ENCODE data around the gene XIAP. TPM values are rescaled to one million over a fixed set of nuclear protein-coding genes. Genes with fewer than 3 reads are reported as not detected.
A peak's percentile ranks its signal among the peaks of the same experiment; 100 is the strongest.

The XIAP gene
- total and polyA plus RNA-seq, 2 experiments from 2014 or later, result 12.8 to 25.5 TPM

GRCh38 chrX:123960956-123961267 lies 101.1 kb downstream of the XIAP start (continued):
- TF ChIP-seq ETS1 (IDR thresholded peaks at IDR 0.05) (no peak), ZNF462 (CRISPR knock-in tag; IDR thresholded peaks at IDR 0.05) (no peak), POLR2AphosphoS5 (IDR thresholded peaks at IDR 0.05; ENCODE audit: low read depth) (no peak; the same call in 1 of the 2 replicates), NANOG (IDR thresholded peaks at IDR 0.05; ENCODE audit: borderline replicate concordance) (no peak)

- Histone ChIP-seq H3K36me3 (ENCODE audit: insufficient read depth) (no peaks in the 10 kb centered on the region), H2AFZ (no peak within 1 kb of the TSS), H3K4me3 (peak within 1 kb of the TSS; percentile 80), H3K4me2 (peak within 1 kb of the TSS; percentile 78), H3K27me3 (ENCODE audit: insufficient read depth) (no peaks in the 10 kb centered on the region), H3K4me1 (ENCODE audit: insufficient read depth) (0 out of 2 replicates have a peak, but pooled peaks cover 8% of the 10 kb centered on the region), H4K20me1 (replicated peaks; ENCODE audit: insufficient read depth) (no peaks in the 10 kb centered on the region; the same call in 1 of the 2 replicates), H3K9me2 (ENCODE audit: insufficient read depth) (no peaks in the 10 kb centered on the region), H3F3A (replicated peaks; ENCODE audit: low read depth) (0 out of 2 replicates have a peak, but pooled peaks cover 3% of the 10 kb centered on the region), H3K79me2 (replicated peaks; ENCODE audit: insufficient read depth) (peaks cover 49% of the 10 kb centered on the region), H3K27ac (ENCODE audit: low read depth) (peak within 1 kb of the TSS; percentile 100)
- peak; percentile 83 for DNase-seq (ENCODE audit: low spot score)
- H3K4me1 Mint-ChIP-seq, result peaks cover 16% of the 10 kb centered on the region
- ATAC-seq, result peak; percentile 26
- H3K4me3 Mint-ChIP-seq, result peak within 1 kb of the TSS; percentile 97
- H3K27me3 Mint-ChIP-seq (ENCODE audit: insufficient read depth, low read depth, poor library complexity), result peaks cover 22% of the 10 kb centered on the region
- peak within 1 kb of the TSS; percentile 99 for H3K27ac Mint-ChIP-seq
- no peaks in the 10 kb centered on the region; the same call in 2 of the 3 replicates for H3K9me3 Mint-ChIP-seq
- no peak for TF ChIP-seq REST (IDR thresholded peaks at IDR 0.05; ENCODE audit: unreplicated experiment)
- TF ChIP-seq POLR2AphosphoS5 (IDR thresholded peaks at IDR 0.05; ENCODE audit: low read depth), result peak; percentile 41; the same call in 1 of the 2 replicates
- no peak for TF ChIP-seq NANOG (IDR thresholded peaks at IDR 0.05; ENCODE audit: borderline replicate concordance)
- no peak for TF ChIP-seq STAT1 (IDR thresholded peaks at IDR 0.05; ENCODE audit: unreplicated experiment)
- H3K36me3 Mint-ChIP-seq (ENCODE audit: low read depth), result peaks cover 11% of the 10 kb centered on the region
Measured at GRCh38 chrX:123961268-123962005, 101.6 kb downstream of the XIAP start, which contains the start of gene STAG2. Gene STAG2, plus strand, starts transcription at chrX:123961706. Its CDS starts 60,922 bp downstream, at chrX:124022628.
